ENCODE results near the gene AKAP1.

AKAP1 gene

DNA sequence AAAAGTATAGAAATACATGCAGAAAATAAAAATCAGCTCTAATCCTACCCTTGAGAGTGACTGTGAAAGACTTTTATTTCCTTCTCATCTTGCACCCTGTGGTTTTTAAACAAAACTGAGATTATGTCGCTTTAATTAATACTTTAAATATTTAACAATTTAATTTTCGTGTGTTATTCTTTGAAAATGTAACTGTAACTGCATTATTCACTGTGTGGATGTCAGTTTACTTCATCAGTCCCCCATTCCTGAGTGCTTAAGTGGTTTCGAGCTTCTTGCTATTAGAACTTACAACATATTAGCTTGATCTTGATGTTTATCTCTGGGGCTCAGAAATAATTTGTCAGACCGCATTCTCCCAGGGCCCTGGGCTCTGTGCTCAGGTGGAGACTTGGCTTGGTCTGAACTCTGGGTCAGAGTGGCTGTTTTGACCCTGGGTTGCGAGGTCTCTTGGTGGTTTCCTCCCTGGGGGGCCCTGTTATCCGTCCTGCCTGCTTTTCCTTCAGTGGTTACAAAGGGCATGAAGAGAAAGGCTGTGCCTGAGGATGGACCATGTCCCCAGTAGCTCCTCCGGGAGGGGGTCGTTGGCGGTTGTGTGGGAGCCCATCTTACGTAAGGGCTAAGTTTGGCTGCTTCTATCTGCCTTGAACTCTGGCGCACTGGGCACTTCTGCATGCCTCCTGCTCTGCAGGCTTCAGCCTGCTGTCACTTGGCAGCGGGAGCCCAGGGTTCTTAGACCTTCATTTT lies 25.7 kb downstream of the AKAP1 start:
- no peak for DNase-seq (ENCODE audit: low read depth in 1 of 2, low spot score in 1 of 2)
- in situ Hi-C loops (cut with HindIII; ENCODE audit: low pct_unique_long_range_greater_than_20kb, low sequenced_read_pairs): no loop called here
- no peak for TF ChIP-seq JUND (IDR thresholded peaks at IDR 0.05; ENCODE audit: low read depth)

DNA sequence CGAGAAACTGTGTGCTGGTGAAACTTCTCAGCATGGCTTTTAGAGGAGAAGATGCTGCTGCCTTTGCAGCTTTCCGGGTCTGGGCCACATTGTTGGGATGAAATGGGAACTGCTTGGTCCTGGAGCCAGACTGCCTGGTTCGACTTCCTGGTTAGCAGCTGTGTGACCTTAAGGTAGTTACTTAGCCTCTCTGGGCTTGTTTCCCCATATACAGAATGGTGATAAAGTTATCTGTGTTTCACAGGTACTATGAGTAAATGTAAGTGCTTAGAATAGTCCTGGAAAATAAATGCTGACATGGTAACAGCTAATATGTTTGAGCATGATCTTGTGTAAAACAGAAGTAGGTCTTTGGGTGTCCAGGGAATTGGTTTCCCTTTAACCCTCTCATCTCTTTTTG lies 26.3 kb downstream of the AKAP1 start:
- no peak for TF ChIP-seq JUND (IDR thresholded peaks at IDR 0.05; ENCODE audit: low read depth)
- in situ Hi-C loops (cut with HindIII; ENCODE audit: low pct_unique_long_range_greater_than_20kb, low sequenced_read_pairs): no loop called here

DNA sequence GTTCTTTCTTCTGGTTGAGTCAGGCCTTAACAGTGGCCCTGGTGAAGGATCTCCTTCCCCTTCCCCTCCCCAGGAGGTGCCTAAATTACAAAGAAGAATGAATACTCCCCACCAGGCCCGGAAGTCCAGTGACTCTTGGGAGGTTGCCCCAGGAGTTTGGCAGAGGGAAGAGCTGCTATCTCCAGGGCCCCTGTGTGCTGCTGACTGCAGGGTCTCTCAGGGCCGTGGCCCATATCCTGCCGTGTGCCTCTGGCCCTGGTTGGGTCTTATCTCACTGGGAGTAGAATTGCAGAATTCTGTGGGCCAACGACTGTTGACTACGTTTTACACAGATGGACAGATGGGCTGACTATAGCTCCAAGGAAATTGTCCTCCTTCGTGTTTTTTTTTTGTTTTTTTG lies 28.0 kb downstream of the AKAP1 start:
- in situ Hi-C loops (cut with HindIII; ENCODE audit: low pct_unique_long_range_greater_than_20kb, low sequenced_read_pairs): no loop called here
- DNase-seq (ENCODE audit: low read depth in 1 of 2, low spot score in 1 of 2): no peak
- TF ChIP-seq JUND (IDR thresholded peaks at IDR 0.05; ENCODE audit: low read depth): no peak

More for the DNA sequence above, 26.3 kb downstream of the AKAP1 start:
- DNase-seq (ENCODE audit: low read depth in 1 of 2, low spot score in 1 of 2): no peak

DNA sequence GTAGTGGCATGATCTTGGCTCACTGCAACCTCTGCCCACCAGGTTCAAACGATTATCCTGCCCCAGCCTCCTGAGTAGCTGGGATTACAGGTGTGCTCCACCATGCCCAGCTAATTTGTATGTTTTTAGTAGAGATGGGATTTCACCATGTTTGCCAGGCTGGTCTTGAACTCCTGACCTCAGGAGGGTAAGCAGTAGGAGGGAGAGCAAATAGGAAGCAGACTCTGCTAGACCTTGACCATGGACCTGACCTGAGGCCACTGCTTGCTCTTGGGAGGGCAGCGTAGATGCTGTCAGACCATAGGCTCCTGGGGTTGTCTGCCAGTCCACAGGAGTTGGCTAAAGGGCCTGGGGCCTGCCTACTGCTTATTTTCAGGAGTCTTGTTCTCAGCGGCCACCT lies 28.6 kb downstream of the AKAP1 start:
- in situ Hi-C loops (cut with HindIII; ENCODE audit: low pct_unique_long_range_greater_than_20kb, low sequenced_read_pairs): no loop called here
- no peak for TF ChIP-seq JUND (IDR thresholded peaks at IDR 0.05; ENCODE audit: low read depth)
- no peak for DNase-seq (ENCODE audit: low read depth in 1 of 2, low spot score in 1 of 2)

DNA sequence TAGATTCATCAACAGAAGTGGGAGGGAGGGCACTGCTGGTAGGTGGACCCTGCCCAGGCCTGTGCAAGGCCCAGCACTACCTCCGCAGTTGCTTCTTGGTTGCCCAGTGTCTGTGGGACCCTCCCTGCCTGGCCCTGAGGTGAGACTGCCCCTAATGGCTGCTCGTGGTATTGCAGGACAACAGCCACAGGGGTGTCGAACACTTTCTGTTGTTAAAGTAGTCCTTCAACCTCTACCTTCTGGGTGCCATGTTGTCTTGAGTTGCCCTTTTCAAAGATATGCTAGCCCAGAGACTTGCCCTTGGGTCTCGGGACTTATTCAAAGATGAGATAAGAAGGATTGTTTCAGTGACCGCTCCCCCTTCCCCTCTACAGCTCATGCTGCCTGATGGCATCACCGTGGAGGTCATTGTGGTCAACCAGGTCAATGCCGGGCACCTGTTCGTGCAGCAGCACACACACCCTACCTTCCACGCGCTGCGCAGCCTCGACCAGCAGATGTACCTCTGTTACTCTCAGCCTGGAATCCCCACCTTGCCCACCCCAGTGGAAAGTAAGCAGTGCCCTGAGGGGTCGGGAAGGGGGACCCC lies 29.1 kb downstream of the AKAP1 start:
- TF ChIP-seq JUND (IDR thresholded peaks at IDR 0.05; ENCODE audit: low read depth): no peak
- in situ Hi-C loops (cut with HindIII; ENCODE audit: low pct_unique_long_range_greater_than_20kb, low sequenced_read_pairs): no loop called here
- DNase-seq (ENCODE audit: low read depth in 1 of 2, low spot score in 1 of 2): peak; percentile 44 to 54

DNA sequence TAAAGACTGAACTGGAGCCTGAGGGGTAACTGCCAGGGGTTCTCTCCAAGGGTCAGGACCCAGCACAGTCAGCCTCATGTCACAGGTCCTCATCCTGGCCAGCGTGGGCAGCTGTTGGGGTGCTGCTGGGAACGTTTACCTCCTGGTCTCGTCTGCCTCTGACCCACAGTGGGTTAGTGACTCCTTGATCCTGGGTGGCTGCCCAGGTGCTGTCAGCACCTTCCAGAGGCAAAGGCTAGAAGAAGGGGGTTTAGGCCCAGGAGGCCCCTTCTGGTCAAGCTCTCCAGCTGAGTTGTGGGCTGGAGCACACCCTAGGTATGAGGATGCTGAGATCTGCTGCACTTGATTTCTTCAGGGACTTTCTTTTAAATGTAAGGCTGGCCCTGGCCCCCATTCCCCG lies 30.3 kb downstream of the AKAP1 start:
- in situ Hi-C loops (cut with HindIII; ENCODE audit: low pct_unique_long_range_greater_than_20kb, low sequenced_read_pairs): no loop called here
- no peak for TF ChIP-seq JUND (IDR thresholded peaks at IDR 0.05; ENCODE audit: low read depth)
- DNase-seq (ENCODE audit: low read depth in 1 of 2, low spot score in 1 of 2): no peak

DNA sequence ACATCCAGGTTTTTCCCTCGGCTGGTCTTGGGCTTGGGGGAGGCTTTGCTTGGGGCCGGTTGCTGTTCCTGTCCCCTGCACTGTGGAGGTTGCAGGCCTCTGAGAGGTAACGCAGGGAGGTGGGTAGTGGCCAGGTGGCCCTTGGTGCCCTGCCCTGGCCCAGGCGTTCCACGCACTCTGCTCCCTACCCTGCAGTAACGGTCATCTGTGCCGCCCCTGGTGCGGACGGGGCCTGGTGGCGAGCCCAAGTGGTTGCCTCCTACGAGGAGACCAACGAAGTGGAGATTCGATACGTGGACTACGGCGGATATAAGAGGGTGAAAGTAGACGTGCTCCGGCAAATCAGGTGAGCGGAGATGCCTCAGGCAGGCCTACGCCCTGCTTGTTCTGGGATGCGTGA lies 30.9 kb downstream of the AKAP1 start:
- TF ChIP-seq JUND (IDR thresholded peaks at IDR 0.05; ENCODE audit: low read depth): no peak
- in situ Hi-C loops (cut with HindIII; ENCODE audit: low pct_unique_long_range_greater_than_20kb, low sequenced_read_pairs): no loop called here
- no peak for DNase-seq (ENCODE audit: low read depth in 1 of 2, low spot score in 1 of 2)

DNA sequence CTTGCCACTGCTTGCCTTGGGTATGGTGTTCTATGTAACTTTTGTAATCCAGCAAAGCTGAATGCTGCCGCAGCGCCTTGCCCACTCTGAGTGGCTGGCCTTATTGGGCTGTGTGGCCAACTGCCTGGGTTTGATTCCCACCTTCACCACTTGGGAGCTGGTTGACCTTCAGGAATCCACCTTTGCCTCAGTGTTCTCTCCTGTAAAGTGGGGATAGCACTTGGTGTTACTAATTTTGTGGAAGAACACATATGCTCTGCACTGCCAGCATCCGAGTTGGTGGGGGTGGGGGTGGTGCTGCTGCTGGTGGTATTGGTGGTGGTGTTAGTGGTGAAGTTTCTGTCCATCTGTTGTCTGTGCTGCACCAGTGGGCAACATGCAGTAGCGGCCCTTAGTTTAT lies 32.8 kb downstream of the AKAP1 start:
- DNase-seq (ENCODE audit: low read depth in 1 of 2, low spot score in 1 of 2): no peak
- in situ Hi-C loops (cut with HindIII; ENCODE audit: low pct_unique_long_range_greater_than_20kb, low sequenced_read_pairs): no loop called here
- no peak for TF ChIP-seq JUND (IDR thresholded peaks at IDR 0.05; ENCODE audit: low read depth)

DNA sequence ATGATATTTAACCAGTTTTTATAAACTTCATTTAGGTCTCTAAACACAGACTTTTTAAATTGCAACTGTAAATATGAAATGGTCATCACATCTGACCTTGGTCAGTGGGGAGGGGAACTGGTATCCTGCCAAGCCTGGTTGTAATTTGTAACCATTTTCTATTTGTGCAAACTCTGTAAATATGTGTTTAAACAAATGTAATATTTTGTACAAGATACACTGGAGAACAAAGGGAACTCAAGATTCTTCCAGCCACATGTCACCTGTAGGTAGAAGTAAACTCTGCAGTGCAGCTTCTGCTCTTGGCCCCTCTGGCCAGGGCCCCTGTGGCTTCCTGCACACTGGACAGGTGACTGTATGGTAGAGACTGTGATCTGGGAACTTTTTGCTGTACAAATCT lies 35.8 kb downstream of the AKAP1 start:
- in situ Hi-C loops (cut with HindIII; ENCODE audit: low pct_unique_long_range_greater_than_20kb, low sequenced_read_pairs): no loop called here
- no peak for DNase-seq (ENCODE audit: low read depth in 1 of 2, low spot score in 1 of 2)
- TF ChIP-seq JUND (IDR thresholded peaks at IDR 0.05; ENCODE audit: low read depth): no peak

DNA sequence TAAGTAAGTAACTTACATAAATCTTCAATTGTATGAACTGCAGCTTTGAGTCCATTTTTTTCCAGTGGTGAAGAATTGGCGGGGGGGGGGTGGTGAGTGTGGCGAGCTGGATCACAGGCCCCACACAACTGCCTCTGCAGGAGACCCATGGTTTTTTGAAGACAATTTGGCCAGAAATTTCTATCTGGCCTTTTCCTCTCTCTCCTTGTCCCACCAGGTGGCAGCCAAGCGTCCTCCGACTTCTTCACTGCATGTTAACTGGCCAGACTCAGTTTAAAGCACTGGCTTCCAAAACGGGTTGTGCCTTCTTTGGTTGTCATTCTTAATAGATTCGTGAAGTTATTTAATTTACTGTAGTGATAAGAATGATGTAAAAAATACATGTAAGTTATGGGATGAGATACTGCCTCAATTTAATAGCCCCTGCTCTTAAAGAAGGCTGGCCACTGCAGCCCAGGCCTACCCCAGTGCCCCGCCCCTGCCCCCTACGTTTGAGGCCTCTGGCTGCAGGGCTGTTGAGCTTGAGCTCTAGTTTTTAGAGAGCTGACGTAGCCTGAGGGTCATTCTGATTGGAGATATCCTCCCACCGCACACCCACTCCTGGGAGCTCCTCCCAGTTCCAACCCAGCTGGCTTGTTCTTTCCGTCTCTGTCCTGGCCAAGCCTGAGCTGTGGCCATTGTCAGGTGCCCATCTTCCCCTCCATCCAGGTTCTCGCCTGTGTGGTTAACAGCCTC lies 36.4 kb downstream of the AKAP1 start:
- DNase-seq (ENCODE audit: low read depth in 1 of 2, low spot score in 1 of 2): peak; percentile 76 to 80
- TF ChIP-seq JUND (IDR thresholded peaks at IDR 0.05; ENCODE audit: low read depth): no peak
- in situ Hi-C loops (cut with HindIII; ENCODE audit: low pct_unique_long_range_greater_than_20kb, low sequenced_read_pairs): no loop called here

DNA sequence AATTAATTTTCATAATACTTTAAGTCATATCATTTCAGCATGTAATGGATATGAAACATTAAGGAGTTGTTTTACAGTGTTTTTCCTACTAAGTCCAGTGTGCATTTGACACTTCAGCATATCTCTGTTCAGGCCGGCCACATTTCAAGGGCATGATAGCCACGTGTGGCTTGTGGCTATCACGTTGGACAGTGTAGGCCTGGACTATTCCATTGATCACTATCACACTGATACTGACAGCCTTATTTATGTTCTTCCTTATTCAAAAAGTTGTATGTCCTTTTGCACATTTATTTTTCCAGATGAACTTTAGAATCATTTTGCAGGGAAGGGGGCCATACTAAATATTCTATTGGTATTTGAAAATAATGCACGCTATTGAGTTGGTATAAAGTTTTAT lies 39.0 kb downstream of the AKAP1 start:
- TF ChIP-seq JUND (IDR thresholded peaks at IDR 0.05; ENCODE audit: low read depth): no peak
- in situ Hi-C loops (cut with HindIII; ENCODE audit: low pct_unique_long_range_greater_than_20kb, low sequenced_read_pairs): no loop called here
- no peak for DNase-seq (ENCODE audit: low read depth in 1 of 2, low spot score in 1 of 2)

DNA sequence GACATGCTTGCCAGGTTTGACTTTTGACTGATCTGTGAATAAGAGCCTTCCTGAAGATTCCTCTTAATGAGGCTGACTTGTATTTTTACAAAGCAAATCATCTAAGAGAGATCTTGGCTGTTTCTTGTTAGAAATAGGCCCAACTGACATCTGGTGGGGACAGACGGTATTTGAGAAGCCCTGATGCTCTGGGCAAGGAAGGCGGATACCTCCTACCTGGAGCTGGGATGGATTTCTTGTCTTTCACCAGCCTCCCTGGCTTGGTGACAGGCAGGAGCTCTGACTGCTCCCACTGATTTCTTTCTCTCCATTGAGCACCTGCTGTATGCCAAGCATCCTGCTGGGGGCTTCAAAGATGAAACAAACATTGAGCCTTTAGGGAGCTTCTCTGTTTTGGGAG lies 40.4 kb downstream of the AKAP1 start:
- TF ChIP-seq JUND (IDR thresholded peaks at IDR 0.05; ENCODE audit: low read depth): no peak
- in situ Hi-C loops (cut with HindIII; ENCODE audit: low pct_unique_long_range_greater_than_20kb, low sequenced_read_pairs): no loop called here
- no peak for DNase-seq (ENCODE audit: low read depth in 1 of 2, low spot score in 1 of 2)

DNA sequence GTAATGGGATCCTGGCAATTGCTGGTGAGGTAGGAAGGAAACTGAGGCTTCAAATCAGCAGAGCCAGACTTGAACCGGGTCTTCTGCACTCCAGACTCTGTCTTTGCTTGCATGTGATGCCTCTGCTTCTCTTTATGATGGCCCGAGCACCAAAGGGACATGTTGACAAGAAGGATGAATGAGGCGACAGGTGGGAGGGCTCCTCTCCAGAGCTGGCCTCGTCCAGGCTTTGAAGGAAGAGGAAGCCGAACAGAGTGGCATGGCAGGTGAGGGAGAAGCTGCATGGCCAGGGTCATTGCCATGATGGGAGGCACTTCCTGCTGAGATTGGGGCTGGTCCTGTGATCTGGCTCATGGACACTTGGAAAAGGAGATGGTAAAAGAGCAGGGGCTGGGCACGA lies 40.8 kb downstream of the AKAP1 start:
- no peak for TF ChIP-seq JUND (IDR thresholded peaks at IDR 0.05; ENCODE audit: low read depth)
- DNase-seq (ENCODE audit: low read depth in 1 of 2, low spot score in 1 of 2): no peak
- in situ Hi-C loops (cut with HindIII; ENCODE audit: low pct_unique_long_range_greater_than_20kb, low sequenced_read_pairs): no loop called here

All from T47D (cell line).